ENCODE results near the gene SPEF2.
A peak's percentile ranks its signal among the peaks of the same experiment; 100 is the strongest.

The SPEF2 gene

GRCh38 chr5:35608881-35609779, 8.5 kb upstream of the SPEF2 start:
- Histone ChIP-seq H3K4me3 (ENCODE audit: insufficient read length, low read depth) (no peak overlapping the region), H3K27me3 (ENCODE audit: insufficient read depth, insufficient read length) (no peaks in the 10 kb centered on the region), H3K9me3 (ENCODE audit: insufficient read depth, low read length) (no peaks in the 10 kb centered on the region), H3K4me1 (ENCODE audit: insufficient read depth, insufficient read length) (no peaks in the 10 kb centered on the region), H3K9ac (ENCODE audit: insufficient read length, low read depth) (no peak overlapping the region), H3K36me3 (ENCODE audit: insufficient read depth, insufficient read length, low read length) (no peaks in the 10 kb centered on the region)
- TF ChIP-seq SUZ12 (IDR thresholded peaks at IDR 0.05; ENCODE audit: extremely low read depth, insufficient read depth, insufficient read length): no peak
- TF ChIP-seq YY1 (IDR thresholded peaks at IDR 0.05; ENCODE audit: insufficient read depth, insufficient read length): no peak
- no peak for TF ChIP-seq ZNF274 (IDR thresholded peaks at IDR 0.05; ENCODE audit: low read depth, low read length)
- DNase-seq (ENCODE audit: low read depth, low spot score): no peak

- Histone ChIP-seq H3K4me1 (ENCODE audit: insufficient read depth, insufficient read length) (no peaks in the 10 kb centered on the region), H3K36me3 (ENCODE audit: insufficient read depth, insufficient read length, low read length) (no peaks in the 10 kb centered on the region), H3K9me3 (ENCODE audit: insufficient read depth, low read length) (no peaks in the 10 kb centered on the region), H3K4me3 (ENCODE audit: insufficient read length, low read depth) (no peak overlapping the region), H3K27me3 (ENCODE audit: insufficient read depth, insufficient read length) (peaks cover 14% of the 10 kb centered on the region), H3K9ac (ENCODE audit: insufficient read length, low read depth) (no peak overlapping the region)
- TF ChIP-seq YY1 (IDR thresholded peaks at IDR 0.05; ENCODE audit: insufficient read depth, insufficient read length) (no peak), ZNF274 (IDR thresholded peaks at IDR 0.05; ENCODE audit: low read depth, low read length) (no peak), SUZ12 (IDR thresholded peaks at IDR 0.05; ENCODE audit: extremely low read depth, insufficient read depth, insufficient read length) (no peak)
- no peak for DNase-seq (ENCODE audit: low read depth, low spot score)
These were observed 616 bp upstream of the SPEF2 start for GRCh38 chr5:35617060-35617434.

- no peak for DNase-seq (ENCODE audit: low read depth, low spot score)
- Histone ChIP-seq H3K4me3 (ENCODE audit: insufficient read length, low read depth) (peak overlapping the region; percentile 85), H3K9me3 (ENCODE audit: insufficient read depth, low read length) (no peaks in the 10 kb centered on the region), H3K4me1 (ENCODE audit: insufficient read depth, insufficient read length) (no peaks in the 10 kb centered on the region), H3K9ac (ENCODE audit: insufficient read length, low read depth) (peak overlapping the region; percentile 67), H3K36me3 (ENCODE audit: insufficient read depth, insufficient read length, low read length) (no peaks in the 10 kb centered on the region), H3K27me3 (ENCODE audit: insufficient read depth, insufficient read length) (peaks cover 14% of the 10 kb centered on the region)
- TF ChIP-seq YY1 (IDR thresholded peaks at IDR 0.05; ENCODE audit: insufficient read depth, insufficient read length) (no peak), SUZ12 (IDR thresholded peaks at IDR 0.05; ENCODE audit: extremely low read depth, insufficient read depth, insufficient read length) (no peak), ZNF274 (IDR thresholded peaks at IDR 0.05; ENCODE audit: low read depth, low read length) (no peak)
These were observed 607 bp downstream of the SPEF2 start for GRCh38 chr5:35618304-35618636.

- no peak for DNase-seq (ENCODE audit: low read depth, low spot score)
- Histone ChIP-seq H3K4me1 (ENCODE audit: insufficient read depth, insufficient read length) (no peaks in the 10 kb centered on the region), H3K36me3 (ENCODE audit: insufficient read depth, insufficient read length, low read length) (no peaks in the 10 kb centered on the region), H3K9ac (ENCODE audit: insufficient read length, low read depth) (no peak overlapping the region), H3K27me3 (ENCODE audit: insufficient read depth, insufficient read length) (peaks cover 14% of the 10 kb centered on the region), H3K4me3 (ENCODE audit: insufficient read length, low read depth) (no peak overlapping the region), H3K9me3 (ENCODE audit: insufficient read depth, low read length) (no peaks in the 10 kb centered on the region)
- no peak for TF ChIP-seq SUZ12 (IDR thresholded peaks at IDR 0.05; ENCODE audit: extremely low read depth, insufficient read depth, insufficient read length)
- no peak for TF ChIP-seq YY1 (IDR thresholded peaks at IDR 0.05; ENCODE audit: insufficient read depth, insufficient read length)
- TF ChIP-seq ZNF274 (IDR thresholded peaks at IDR 0.05; ENCODE audit: low read depth, low read length): no peak
These were observed 1.1 kb downstream of the SPEF2 start for GRCh38 chr5:35618781-35619180.

GRCh38 chr5:35622974-35623373, 5.3 kb downstream of the SPEF2 start:
- Histone ChIP-seq H3K4me1 (ENCODE audit: insufficient read depth, insufficient read length) (no peaks in the 10 kb centered on the region), H3K4me3 (ENCODE audit: insufficient read length, low read depth) (no peak overlapping the region), H3K9me3 (ENCODE audit: insufficient read depth, low read length) (no peaks in the 10 kb centered on the region), H3K36me3 (ENCODE audit: insufficient read depth, insufficient read length, low read length) (no peaks in the 10 kb centered on the region), H3K27me3 (ENCODE audit: insufficient read depth, insufficient read length) (peaks cover 12% of the 10 kb centered on the region), H3K9ac (ENCODE audit: insufficient read length, low read depth) (no peak overlapping the region)
- no peak for DNase-seq (ENCODE audit: low read depth, low spot score)
- TF ChIP-seq ZNF274 (IDR thresholded peaks at IDR 0.05; ENCODE audit: low read depth, low read length): no peak
- TF ChIP-seq YY1 (IDR thresholded peaks at IDR 0.05; ENCODE audit: insufficient read depth, insufficient read length): no peak
- TF ChIP-seq SUZ12 (IDR thresholded peaks at IDR 0.05; ENCODE audit: extremely low read depth, insufficient read depth, insufficient read length): no peak

- no peak for DNase-seq (ENCODE audit: low read depth, low spot score)
- no peak overlapping the region for H3K9ac ChIP-seq (ENCODE audit: insufficient read length, low read depth)
- H3K4me3 ChIP-seq (ENCODE audit: insufficient read length, low read depth): no peak overlapping the region
- no peaks in the 10 kb centered on the region for H3K9me3 ChIP-seq (ENCODE audit: insufficient read depth, low read length)
- H3K27me3 ChIP-seq (ENCODE audit: insufficient read depth, insufficient read length): peaks cover 1% of the 10 kb centered on the region
- H3K4me1 ChIP-seq (ENCODE audit: insufficient read depth, insufficient read length): no peaks in the 10 kb centered on the region
- no peaks in the 10 kb centered on the region for H3K36me3 ChIP-seq (ENCODE audit: insufficient read depth, insufficient read length, low read length)
- TF ChIP-seq ZNF274 (IDR thresholded peaks at IDR 0.05; ENCODE audit: low read depth, low read length) (no peak), YY1 (IDR thresholded peaks at IDR 0.05; ENCODE audit: insufficient read depth, insufficient read length) (no peak), SUZ12 (IDR thresholded peaks at IDR 0.05; ENCODE audit: extremely low read depth, insufficient read depth, insufficient read length) (no peak)
These were observed 6.3 kb downstream of the SPEF2 start for GRCh38 chr5:35623991-35624390.

GRCh38 chr5:35626108-35626507, 8.4 kb downstream of the SPEF2 start:
- Histone ChIP-seq H3K27me3 (ENCODE audit: insufficient read depth, insufficient read length) (no peaks in the 10 kb centered on the region), H3K9me3 (ENCODE audit: insufficient read depth, low read length) (no peaks in the 10 kb centered on the region), H3K9ac (ENCODE audit: insufficient read length, low read depth) (no peak overlapping the region), H3K36me3 (ENCODE audit: insufficient read depth, insufficient read length, low read length) (no peaks in the 10 kb centered on the region), H3K4me1 (ENCODE audit: insufficient read depth, insufficient read length) (no peaks in the 10 kb centered on the region), H3K4me3 (ENCODE audit: insufficient read length, low read depth) (no peak overlapping the region)
- DNase-seq (ENCODE audit: low read depth, low spot score): no peak
- TF ChIP-seq YY1 (IDR thresholded peaks at IDR 0.05; ENCODE audit: insufficient read depth, insufficient read length) (no peak), ZNF274 (IDR thresholded peaks at IDR 0.05; ENCODE audit: low read depth, low read length) (no peak), SUZ12 (IDR thresholded peaks at IDR 0.05; ENCODE audit: extremely low read depth, insufficient read depth, insufficient read length) (no peak)

Data from NT2/D1 (cell line).